ENCODE results near the gene ZNF138. TPM values are rescaled to one million over a fixed set of nuclear protein-coding genes. Genes with fewer than 3 reads are reported as not detected.
"Not testable (repeated sequence)": the region's sequence is repeated elsewhere in the genome, so short reads cannot be mapped to it uniquely, and the experiment has no call there.

Gene ZNF138
- total RNA-seq, 1 experiment from 2014 or later, result 7.6 TPM

GRCh38 chr7:64832136-64832535 lies 37.9 kb downstream of the ZNF138 start:
- ATAC-seq, result no peak
- Histone ChIP-seq H3K4me3 (ENCODE audit: low read depth in 2 of 2, low read length in 2 of 2) (no peak overlapping the region), H3K27ac (ENCODE audit: low read length) (no peak overlapping the region), H3K9me3 (ENCODE audit: control insufficient read depth, insufficient read depth, low read depth, low read length) (0 out of 2 replicates have a peak, but pooled peaks cover 4% of the 10 kb centered on the region), H3K27me3 (ENCODE audit: control insufficient read depth, insufficient read depth, low read length) (no peaks in the 10 kb centered on the region), H3K36me3 (ENCODE audit: control insufficient read depth, insufficient read depth, low read length) (no peaks in the 10 kb centered on the region), H3K4me1 (ENCODE audit: control insufficient read depth, insufficient read depth, low read length) (no peaks in the 10 kb centered on the region)
- no TSS peak for BruUV-seq (replicated peaks)
- CTCF ChIA-PET, result no interaction called here
- DNase-seq (ENCODE audit: low read depth, low spot score), result no peak
- TF ChIP-seq SIN3A (IDR thresholded peaks at IDR 0.05; ENCODE audit: borderline replicate concordance, insufficient read depth, low read depth, low read length), result no peak
- TF ChIP-seq REST (IDR thresholded peaks at IDR 0.05; ENCODE audit: insufficient read depth in 1 of 2, low read depth in 2 of 2, low read length in 1 of 2), result no peak
- no peak for TF ChIP-seq POLR2AphosphoS5 (IDR thresholded peaks at IDR 0.05; ENCODE audit: low read depth, low read length)
- TF ChIP-seq TCF7L2 (IDR thresholded peaks at IDR 0.05; ENCODE audit: low read depth, low read length), result no peak
- TF ChIP-seq CTCF (IDR thresholded peaks at IDR 0.05), result no peak
- POLR2A ChIA-PET, result no interaction called here
- in situ Hi-C loops (cut with HindIII; ENCODE audit: low pct_unique_long_range_greater_than_20kb, low sequenced_read_pairs), result no loop called here
- intact Hi-C loops (cut with micrococcal nuclease; ENCODE audit: unreplicated experiment), result no loop called here

- no peak for ATAC-seq
- BruUV-seq (replicated peaks), result no TSS peak
- no peaks in the 10 kb centered on the region for H3K4me1 ChIP-seq (ENCODE audit: control insufficient read depth, insufficient read depth, low read length)
- DNase-seq (ENCODE audit: low read depth, low spot score), result no peak
- H3K27me3 ChIP-seq (ENCODE audit: control insufficient read depth, insufficient read depth, low read length), result no peaks in the 10 kb centered on the region
- in situ Hi-C loops (cut with HindIII; ENCODE audit: low pct_unique_long_range_greater_than_20kb, low sequenced_read_pairs) (no loop called here), intact Hi-C loops (cut with micrococcal nuclease; ENCODE audit: unreplicated experiment) (no loop called here)
- ChIA-PET CTCF (no interaction called here), POLR2A (no interaction called here)
- H3K4me3 ChIP-seq (ENCODE audit: low read depth in 2 of 2, low read length in 2 of 2), result no peak overlapping the region
- TF ChIP-seq REST (IDR thresholded peaks at IDR 0.05; ENCODE audit: insufficient read depth in 1 of 2, low read depth in 2 of 2, low read length in 1 of 2) (no peak), TCF7L2 (IDR thresholded peaks at IDR 0.05; ENCODE audit: low read depth, low read length) (no peak), CTCF (IDR thresholded peaks at IDR 0.05) (no peak), POLR2AphosphoS5 (IDR thresholded peaks at IDR 0.05; ENCODE audit: low read depth, low read length) (no peak), SIN3A (IDR thresholded peaks at IDR 0.05; ENCODE audit: borderline replicate concordance, insufficient read depth, low read depth, low read length) (no peak)
- no peak overlapping the region for H3K27ac ChIP-seq (ENCODE audit: low read length)
- no peaks in the 10 kb centered on the region for H3K36me3 ChIP-seq (ENCODE audit: control insufficient read depth, insufficient read depth, low read length)
- no peaks in the 10 kb centered on the region for H3K9me3 ChIP-seq (ENCODE audit: control insufficient read depth, insufficient read depth, low read depth, low read length)
Observed at GRCh38 chr7:64834989-64835388, 40.8 kb downstream of the ZNF138 start.

- POLR2A ChIA-PET; H3K27me3 ChIP-seq (ENCODE audit: control insufficient read depth, insufficient read depth, low read length); ATAC-seq; DNase-seq (ENCODE audit: low read depth, low spot score); H3K36me3 ChIP-seq (ENCODE audit: control insufficient read depth, insufficient read depth, low read length); intact Hi-C loops (cut with micrococcal nuclease; ENCODE audit: unreplicated experiment); H3K4me3 ChIP-seq (ENCODE audit: low read depth in 2 of 2, low read length in 2 of 2); H3K9me3 ChIP-seq (ENCODE audit: control insufficient read depth, insufficient read depth, low read depth, low read length); H3K27ac ChIP-seq (ENCODE audit: low read length); CTCF ChIA-PET; BruUV-seq (replicated peaks); H3K4me1 ChIP-seq (ENCODE audit: control insufficient read depth, insufficient read depth, low read length); in situ Hi-C loops (cut with HindIII; ENCODE audit: low pct_unique_long_range_greater_than_20kb, low sequenced_read_pairs): not testable (repeated sequence)
Observed at GRCh38 chr7:64835856-64836255, 41.6 kb downstream of the ZNF138 start.

GRCh38 chr7:64838051-64838450 lies 43.8 kb downstream of the ZNF138 start:
- H3K4me3 ChIP-seq (ENCODE audit: low read depth in 2 of 2, low read length in 2 of 2); BruUV-seq (replicated peaks); POLR2A ChIA-PET; in situ Hi-C loops (cut with HindIII; ENCODE audit: low pct_unique_long_range_greater_than_20kb, low sequenced_read_pairs); H3K4me1 ChIP-seq (ENCODE audit: control insufficient read depth, insufficient read depth, low read length); H3K36me3 ChIP-seq (ENCODE audit: control insufficient read depth, insufficient read depth, low read length); H3K27ac ChIP-seq (ENCODE audit: low read length); ATAC-seq; H3K27me3 ChIP-seq (ENCODE audit: control insufficient read depth, insufficient read depth, low read length); intact Hi-C loops (cut with micrococcal nuclease; ENCODE audit: unreplicated experiment); H3K9me3 ChIP-seq (ENCODE audit: control insufficient read depth, insufficient read depth, low read depth, low read length); CTCF ChIA-PET; DNase-seq (ENCODE audit: low read depth, low spot score): not testable (repeated sequence)

Measured in Panc1 (cell line).